Neural progenitor cell (in vitro differentiated cells): ENCODE data around the gene FGF21.

Experiments used
- EZH2phosphoT487 ChIP-seq: fragments of 200-600 bp; sonication (generic); IDR thresholded peaks from 2 replicates; pipeline ENCODE4 v1.6.1; 2017; ENCODE audit warnings: antibody characterized with exemption
- TF ChIP-seq, protein P1 (sequence below): fragments of 200-600 bp; sonication (generic); IDR thresholded peaks from 2 replicates; pipeline ENCODE4 v1.5.1; 2017; ENCODE audit warnings: antibody characterized with exemption, mild to moderate bottlenecking

DNA sequence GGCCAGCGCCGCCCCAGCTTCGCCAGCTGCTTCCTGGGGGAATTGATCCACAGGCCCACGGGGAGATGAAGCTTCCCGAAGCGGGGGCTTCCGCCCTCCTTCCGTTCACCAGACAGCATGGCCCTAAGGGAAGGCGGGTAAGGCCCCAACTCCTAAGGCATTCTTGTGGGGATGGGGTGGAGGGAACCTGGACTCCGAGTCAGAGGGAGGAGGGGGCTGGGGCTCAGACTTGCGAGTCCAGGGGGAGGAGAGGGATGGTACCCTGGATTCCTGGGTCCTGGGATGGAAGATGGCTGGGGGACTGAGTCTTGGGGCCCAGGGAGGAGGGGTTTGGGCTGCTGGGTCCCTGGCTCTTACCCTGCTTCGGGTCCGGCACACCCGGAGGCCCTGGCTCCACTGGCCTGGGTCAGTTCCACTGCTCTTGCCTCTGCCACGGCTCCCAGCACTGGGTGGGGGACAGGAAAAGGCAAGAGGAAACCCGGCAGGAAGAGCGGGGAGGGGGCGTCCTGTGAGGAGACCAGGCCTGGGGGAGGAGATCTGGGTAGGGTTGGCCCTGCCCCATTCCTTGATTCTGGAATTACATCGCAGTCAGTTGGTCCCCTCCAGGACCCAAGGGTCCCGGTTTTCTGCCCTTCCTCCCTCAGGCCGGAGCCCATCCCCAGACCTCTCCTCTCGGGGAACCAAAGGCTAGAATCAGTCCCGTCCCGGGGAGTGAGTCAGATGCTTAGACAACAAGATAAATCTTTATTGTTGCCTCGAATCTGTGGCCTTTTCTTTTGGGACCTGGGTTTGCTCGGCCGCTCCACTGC is 15.0 kb upstream of the FGF21 start, which contains the start of gene RASIP1:
- no peak for TF ChIP-seq EZH2phosphoT487
- TF ChIP-seq, protein P1, sequence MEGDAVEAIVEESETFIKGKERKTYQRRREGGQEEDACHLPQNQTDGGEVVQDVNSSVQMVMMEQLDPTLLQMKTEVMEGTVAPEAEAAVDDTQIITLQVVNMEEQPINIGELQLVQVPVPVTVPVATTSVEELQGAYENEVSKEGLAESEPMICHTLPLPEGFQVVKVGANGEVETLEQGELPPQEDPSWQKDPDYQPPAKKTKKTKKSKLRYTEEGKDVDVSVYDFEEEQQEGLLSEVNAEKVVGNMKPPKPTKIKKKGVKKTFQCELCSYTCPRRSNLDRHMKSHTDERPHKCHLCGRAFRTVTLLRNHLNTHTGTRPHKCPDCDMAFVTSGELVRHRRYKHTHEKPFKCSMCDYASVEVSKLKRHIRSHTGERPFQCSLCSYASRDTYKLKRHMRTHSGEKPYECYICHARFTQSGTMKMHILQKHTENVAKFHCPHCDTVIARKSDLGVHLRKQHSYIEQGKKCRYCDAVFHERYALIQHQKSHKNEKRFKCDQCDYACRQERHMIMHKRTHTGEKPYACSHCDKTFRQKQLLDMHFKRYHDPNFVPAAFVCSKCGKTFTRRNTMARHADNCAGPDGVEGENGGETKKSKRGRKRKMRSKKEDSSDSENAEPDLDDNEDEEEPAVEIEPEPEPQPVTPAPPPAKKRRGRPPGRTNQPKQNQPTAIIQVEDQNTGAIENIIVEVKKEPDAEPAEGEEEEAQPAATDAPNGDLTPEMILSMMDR, result no peak
